Esophagus squamous epithelium (tissue), 5 donors: ENCODE measurements around the gene KIAA0930. TPM values are rescaled to one million over a fixed set of nuclear protein-coding genes. Genes with fewer than 3 reads are reported as not detected.
A peak's percentile ranks its signal among the peaks of the same experiment; 100 is the strongest.

ENCODE experiments used
- DNase-seq: peaks from one replicate; lab custom pipeline; 2025; lab: John Stamatoyannopoulos, UW
- H3K27ac ChIP-seq, 4 donors: fragments of 200-600 bp; sonication (generic); one replicate each; pipeline ENCODE4 v1.5.1; 2016 to 2019; ENCODE audit warnings: mild to moderate bottlenecking in 1 of 4
- H3K27me3 ChIP-seq, 4 donors: fragments of 200-600 bp; sonication (generic); 1 replicate in 3 of 4; 2 replicates in 1 of 4; pipeline versions ENCODE4 v1.5.1 to v1.6.0; 2017 to 2021; ENCODE audit warnings: antibody characterized with exemption in 1 of 4
- H3K36me3 ChIP-seq, 3 donors: fragments of 200-600 bp; sonication (generic); one replicate each; pipeline ENCODE4 v1.5.1; 2016 to 2019
- H3K4me1 ChIP-seq, 3 donors: fragments of 200-600 bp; sonication (generic); one replicate each; pipeline ENCODE4 v1.5.1; 2017 to 2019
- H3K4me3 ChIP-seq, 4 donors: fragments of 200-600 bp; sonication (generic); 1 replicate in 3 of 4; 2 replicates in 1 of 4; pipeline ENCODE4 v1.5.1; 2016 to 2019; ENCODE audit warnings: mild to moderate bottlenecking in 2 of 4, moderate library complexity in 1 of 4
- H3K9me3 ChIP-seq, 3 donors: fragments of 200-600 bp; sonication (generic); one replicate each; pipeline ENCODE4 v1.5.1; 2016 to 2019
- CTCF ChIP-seq, 6 experiments: fragments of 450-650 bp in 4 of 6; fragments of 200-600 bp in 2 of 6; sonication (generic) in 2 of 6; IDR thresholded peaks; one replicate each; pipeline ENCODE4 v1.5.1; 2016 to 2019; ENCODE audit warnings: antibody characterized with exemption in 6 of 6, mild to moderate bottlenecking in 4 of 6, moderate library complexity in 4 of 6
- POLR2A ChIP-seq, 4 donors: fragments of 450-650 bp; IDR thresholded peaks; one replicate each; pipeline ENCODE4 v1.6.1; 2017; ENCODE audit warnings: antibody characterized with exemption in 4 of 4, mild to moderate bottlenecking in 4 of 4, moderate library complexity in 3 of 4
- WGBS, 2 donors: methylation state at CpG; one replicate each; pipeline ENCODE4 v1.1.5; 2018; 5-methylcytosine and 5-hydroxymethylcytosine counted together
- intact Hi-C: fragments of 100-400 bp; cut with DNase I; formaldehyde crosslinking; loops from one replicate; pipeline ENCODE4 v1.15.0; 2022
- total RNA-seq, 4 donors: library from RNA; depleted of rRNA; stranded (reverse); fragments of >200 nt; gene quantifications; one replicate each; pipeline ENCODE4 v1.1.0, GENCODE V29; 2016
- donor health status: DM: yes; HTN: yes; CAD: no.

Gene KIAA0930
- total RNA-seq, 4 donors from 2014 or later, result 33.1 to 40.2 (median 38.1) TPM

- Histone ChIP-seq H3K27me3 (no peaks in the 10 kb centered on the region), H3K36me3 (peaks cover 0 to 72% (median 31%) of the 10 kb centered on the region in 3 donors), H3K4me3 (no peak overlapping the region), H3K27ac (no peak overlapping the region), H3K9me3 (no peaks in the 10 kb centered on the region), H3K4me1 (peaks cover 9 to 42% (median 17%) of the 10 kb centered on the region in 3 donors)
- TF ChIP-seq POLR2A (IDR thresholded peaks at IDR 0.05), result no peak
- TF ChIP-seq CTCF (IDR thresholded peaks at IDR 0.05), result no peak
- intact Hi-C loops, result no loop called here
- DNase-seq, result no peak
- 73 to 92% methylated on average over 5 to 8 of the region's 14 CpGs for whole genome bisulfite sequencing, 2 donors
Measured at GRCh38 chr22:45204819-45205218, 35.9 kb downstream of the KIAA0930 start.

- intact Hi-C loops, result no loop called here
- WGBS, 2 donors, result 89 to 90% methylated on average over 2 to 5 of the region's 13 CpGs
Measured at GRCh38 chr22:45204241-45204640, 36.5 kb downstream of the KIAA0930 start.

GRCh38 chr22:45203150-45203951 is 37.3 kb downstream of the KIAA0930 start:
- Histone ChIP-seq H3K27ac (no peak overlapping the region), H3K4me3 (no peak overlapping the region), H3K9me3 (no peaks in the 10 kb centered on the region), H3K27me3 (no peaks in the 10 kb centered on the region), H3K4me1 (peaks cover 8 to 39% (median 9%) of the 10 kb centered on the region in 3 donors), H3K36me3 (peaks cover 0 to 86% (median 38%) of the 10 kb centered on the region in 3 donors)
- 90 to 93% methylated on average over 7 to 16 of the region's 40 CpGs for WGBS, 2 donors
- DNase-seq, result no peak
- intact Hi-C loops, result no loop called here
- TF ChIP-seq POLR2A (IDR thresholded peaks at IDR 0.05), result no peak
- no peak for TF ChIP-seq CTCF (IDR thresholded peaks at IDR 0.05)

More at GRCh38 chr22:45204241-45204640, 36.5 kb downstream of the KIAA0930 start:
- peaks cover 0 to 78% (median 36%) of the 10 kb centered on the region in 3 donors for H3K36me3 ChIP-seq
- TF ChIP-seq CTCF (IDR thresholded peaks at IDR 0.05) (no peak), POLR2A (IDR thresholded peaks at IDR 0.05) (no peak)
- H3K27me3 ChIP-seq, result no peaks in the 10 kb centered on the region
- H3K4me1 ChIP-seq, result peaks cover 9 to 41% (median 13%) of the 10 kb centered on the region in 3 donors
- H3K4me3 ChIP-seq, result no peak overlapping the region
- no peak overlapping the region for H3K27ac ChIP-seq
- no peak for DNase-seq
- no peaks in the 10 kb centered on the region for H3K9me3 ChIP-seq

- Histone ChIP-seq H3K4me1 (peaks cover 8 to 39% (median 9%) of the 10 kb centered on the region in 3 donors), H3K9me3 (no peaks in the 10 kb centered on the region), H3K4me3 (no peak overlapping the region), H3K27ac (peak overlapping the region in 3 of 4 donors; percentile 17 to 53 (median 33)), H3K36me3 (peaks cover 0 to 90% (median 38%) of the 10 kb centered on the region in 3 donors), H3K27me3 (no peaks in the 10 kb centered on the region)
- no peak for DNase-seq
- intact Hi-C loops, result no loop called here
- TF ChIP-seq CTCF (IDR thresholded peaks at IDR 0.05) (no peak), POLR2A (IDR thresholded peaks at IDR 0.05) (no peak)
- WGBS, 2 donors, result 91% methylated on average over 9 of the region's 36 CpGs; no CpG with 5 or more reads in 1 of the 2 donors
Measured at GRCh38 chr22:45202333-45203149, 38.2 kb downstream of the KIAA0930 start.
